Measurements from ENCODE around the gene SOX9. TPM values are rescaled to one million over a fixed set of nuclear protein-coding genes. Genes with fewer than 3 reads are reported as not detected.

The SOX9 gene
- total RNA-seq, 1 experiment from 2014 or later: 21.7 TPM

DNA sequence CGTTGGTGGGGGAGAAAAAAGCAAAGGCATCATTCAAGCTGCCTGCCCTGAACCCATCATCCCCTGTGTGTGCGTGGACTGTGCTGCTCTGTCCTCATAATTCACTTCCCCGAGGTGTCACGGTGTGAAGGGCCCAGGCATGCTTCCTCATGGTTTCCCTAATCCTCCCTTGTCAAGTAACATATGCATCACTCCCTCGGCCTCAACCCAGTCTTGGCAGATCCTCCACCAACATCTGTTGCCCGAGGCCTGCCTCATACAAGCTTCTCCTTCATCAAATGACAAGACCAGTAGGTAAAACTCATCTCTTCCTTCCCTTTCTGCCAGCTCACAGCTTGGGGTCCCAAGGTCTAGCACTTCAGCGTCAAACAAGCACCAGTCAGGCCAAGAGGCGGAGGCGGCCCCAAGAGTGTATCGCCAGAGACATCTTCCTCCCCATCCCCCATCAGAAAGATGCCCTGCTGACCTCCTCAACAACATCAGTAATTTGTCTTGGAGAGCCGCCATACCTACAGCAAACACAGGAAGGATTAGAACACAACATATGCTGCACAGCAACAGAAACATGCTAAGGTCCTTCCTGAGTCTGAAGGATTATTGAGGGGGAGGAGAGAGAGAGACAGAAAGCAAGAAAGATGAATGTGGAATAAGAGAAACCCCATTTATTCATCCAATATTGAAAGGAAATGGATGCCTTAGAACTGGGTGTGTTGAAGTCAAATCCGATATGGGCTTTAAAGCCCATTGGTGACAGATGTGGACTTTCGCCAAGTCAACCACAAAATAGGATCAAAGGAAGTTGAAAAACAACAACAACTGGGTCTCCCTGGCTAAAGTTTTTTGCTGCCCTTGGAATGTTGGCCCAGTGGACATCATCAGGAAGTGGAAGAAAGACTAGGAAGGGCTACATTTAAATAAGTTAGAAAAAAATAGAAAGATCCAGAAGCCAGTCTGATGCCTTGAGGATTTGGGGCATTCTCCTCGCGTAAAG, 38.4 kb downstream of the SOX9 start:
- TF ChIP-seq, protein P1, sequence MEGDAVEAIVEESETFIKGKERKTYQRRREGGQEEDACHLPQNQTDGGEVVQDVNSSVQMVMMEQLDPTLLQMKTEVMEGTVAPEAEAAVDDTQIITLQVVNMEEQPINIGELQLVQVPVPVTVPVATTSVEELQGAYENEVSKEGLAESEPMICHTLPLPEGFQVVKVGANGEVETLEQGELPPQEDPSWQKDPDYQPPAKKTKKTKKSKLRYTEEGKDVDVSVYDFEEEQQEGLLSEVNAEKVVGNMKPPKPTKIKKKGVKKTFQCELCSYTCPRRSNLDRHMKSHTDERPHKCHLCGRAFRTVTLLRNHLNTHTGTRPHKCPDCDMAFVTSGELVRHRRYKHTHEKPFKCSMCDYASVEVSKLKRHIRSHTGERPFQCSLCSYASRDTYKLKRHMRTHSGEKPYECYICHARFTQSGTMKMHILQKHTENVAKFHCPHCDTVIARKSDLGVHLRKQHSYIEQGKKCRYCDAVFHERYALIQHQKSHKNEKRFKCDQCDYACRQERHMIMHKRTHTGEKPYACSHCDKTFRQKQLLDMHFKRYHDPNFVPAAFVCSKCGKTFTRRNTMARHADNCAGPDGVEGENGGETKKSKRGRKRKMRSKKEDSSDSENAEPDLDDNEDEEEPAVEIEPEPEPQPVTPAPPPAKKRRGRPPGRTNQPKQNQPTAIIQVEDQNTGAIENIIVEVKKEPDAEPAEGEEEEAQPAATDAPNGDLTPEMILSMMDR (conservative IDR thresholded peaks at IDR 0.05): no peak
- TF ChIP-seq EZH2 (IDR thresholded peaks at IDR 0.05; ENCODE audit: low read depth): no peak
- Histone ChIP-seq H3K27ac (no peak overlapping the region), H3K36me3 (ENCODE audit: low read depth) (no peaks in the 10 kb centered on the region), H3K79me2 (ENCODE audit: low read depth) (no peaks in the 10 kb centered on the region), H3K4me3 (no peak overlapping the region), H4K20me1 (ENCODE audit: insufficient read depth) (no peaks in the 10 kb centered on the region), H3K9me2 (ENCODE audit: insufficient read depth) (no peaks in the 10 kb centered on the region), H2AFZ (no peak overlapping the region), H3K4me2 (no peak overlapping the region), H3K27me3 (ENCODE audit: insufficient read depth, low read depth) (no peaks in the 10 kb centered on the region), H3K4me1 (replicated peaks; ENCODE audit: insufficient read depth) (no peaks in the 10 kb centered on the region), H3F3A (ENCODE audit: insufficient read depth, low read depth) (no peaks in the 10 kb centered on the region), H3K9me3 (ENCODE audit: insufficient read depth, low read depth) (no peaks in the 10 kb centered on the region)
- ChIA-PET POLR2A (ENCODE audit: unreplicated experiment) (no interaction called here), CTCF (no interaction called here)
- no TSS peak for BruUV-seq (replicated peaks)
- no peak for DNase-seq
- intact Hi-C loops (cut with micrococcal nuclease; ENCODE audit: unreplicated experiment): no loop called here

DNA sequence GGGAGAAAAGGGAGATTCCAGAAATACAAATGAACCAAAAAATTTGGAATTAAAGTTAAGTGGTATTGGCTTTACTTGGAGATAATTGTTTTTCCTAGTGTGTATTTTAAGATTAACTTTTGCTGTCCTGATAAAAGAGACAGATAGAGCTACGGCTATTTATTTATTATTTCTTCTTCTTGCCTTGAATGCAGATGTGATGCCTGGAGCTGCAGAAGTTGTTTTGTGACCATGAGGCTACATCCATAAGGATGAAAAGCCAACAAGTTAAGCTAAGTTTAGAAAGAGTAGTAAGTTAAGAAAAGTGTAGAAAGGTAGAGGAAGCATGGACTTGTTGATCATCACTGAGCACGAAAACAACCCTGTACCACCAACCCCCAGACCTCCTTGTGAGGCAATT, 41.7 kb downstream of the SOX9 start:
- no peaks in the 10 kb centered on the region for H3K79me2 ChIP-seq (ENCODE audit: low read depth)
- no peaks in the 10 kb centered on the region for H3K9me3 ChIP-seq (ENCODE audit: insufficient read depth, low read depth)
- TF ChIP-seq, protein P1 (conservative IDR thresholded peaks at IDR 0.05): no peak
- no peak for TF ChIP-seq EZH2 (IDR thresholded peaks at IDR 0.05; ENCODE audit: low read depth)
- no peak for DNase-seq
- no peak overlapping the region for H2AFZ ChIP-seq
- no TSS peak for BruUV-seq (replicated peaks)
- H3F3A ChIP-seq (ENCODE audit: insufficient read depth, low read depth): no peaks in the 10 kb centered on the region
- no peak overlapping the region for H3K4me2 ChIP-seq
- no peaks in the 10 kb centered on the region for H3K36me3 ChIP-seq (ENCODE audit: low read depth)
- no peaks in the 10 kb centered on the region for H3K9me2 ChIP-seq (ENCODE audit: insufficient read depth)
- intact Hi-C loops (cut with micrococcal nuclease; ENCODE audit: unreplicated experiment): no loop called here
- no peak overlapping the region for H3K4me3 ChIP-seq
- no peaks in the 10 kb centered on the region for H3K4me1 ChIP-seq (replicated peaks; ENCODE audit: insufficient read depth)
- POLR2A ChIA-PET (ENCODE audit: unreplicated experiment): no interaction called here
- no peaks in the 10 kb centered on the region for H4K20me1 ChIP-seq (ENCODE audit: insufficient read depth)
- H3K27ac ChIP-seq: no peak overlapping the region
- H3K27me3 ChIP-seq (ENCODE audit: insufficient read depth, low read depth): no peaks in the 10 kb centered on the region
- CTCF ChIA-PET: no interaction called here

DNA sequence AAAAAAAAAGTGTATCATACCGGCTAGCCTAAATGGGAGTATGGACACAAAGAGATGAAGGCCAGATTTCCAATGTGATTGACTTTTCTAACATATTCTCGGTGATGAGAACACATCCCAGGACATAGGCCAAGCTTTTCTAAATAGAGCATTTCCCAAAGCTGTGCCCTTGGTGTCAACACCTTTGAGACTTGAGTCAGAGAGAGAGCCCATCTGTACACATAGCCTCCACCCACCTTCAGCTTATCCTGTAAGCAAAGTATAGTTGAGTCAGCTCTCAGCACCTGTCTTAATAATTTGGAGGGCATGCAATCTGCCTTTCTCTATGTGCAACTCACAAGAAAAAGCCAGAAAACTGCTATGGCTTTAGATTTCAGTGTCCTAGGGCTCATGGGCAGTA, 42.7 kb downstream of the SOX9 start:
- Histone ChIP-seq H3K9me3 (ENCODE audit: insufficient read depth, low read depth) (no peaks in the 10 kb centered on the region), H4K20me1 (ENCODE audit: insufficient read depth) (no peaks in the 10 kb centered on the region), H3F3A (ENCODE audit: insufficient read depth, low read depth) (no peaks in the 10 kb centered on the region), H3K27me3 (ENCODE audit: insufficient read depth, low read depth) (no peaks in the 10 kb centered on the region), H3K27ac (no peak overlapping the region), H3K9me2 (ENCODE audit: insufficient read depth) (no peaks in the 10 kb centered on the region), H2AFZ (no peak overlapping the region), H3K36me3 (ENCODE audit: low read depth) (no peaks in the 10 kb centered on the region), H3K4me2 (no peak overlapping the region), H3K4me1 (replicated peaks; ENCODE audit: insufficient read depth) (no peaks in the 10 kb centered on the region), H3K4me3 (no peak overlapping the region), H3K79me2 (ENCODE audit: low read depth) (no peaks in the 10 kb centered on the region)
- POLR2A ChIA-PET (ENCODE audit: unreplicated experiment): no interaction called here
- no peak for DNase-seq
- no TSS peak for BruUV-seq (replicated peaks)
- CTCF ChIA-PET: no interaction called here
- intact Hi-C loops (cut with micrococcal nuclease; ENCODE audit: unreplicated experiment): no loop called here
- TF ChIP-seq, protein P1 (conservative IDR thresholded peaks at IDR 0.05): no peak
- TF ChIP-seq EZH2 (IDR thresholded peaks at IDR 0.05; ENCODE audit: low read depth): no peak

All from PC-9 (cell line).